ENCODE data around the gene ORC6. TPM values are rescaled to one million over a fixed set of nuclear protein-coding genes. Genes with fewer than 3 reads are reported as not detected.
"Not testable (repeated sequence)": the region's sequence is repeated elsewhere in the genome, so short reads cannot be mapped to it uniquely, and the experiment has no call there.

The ORC6 gene
- total RNA-seq, 1 donor from 2014 or later: 1.4 TPM

DNA sequence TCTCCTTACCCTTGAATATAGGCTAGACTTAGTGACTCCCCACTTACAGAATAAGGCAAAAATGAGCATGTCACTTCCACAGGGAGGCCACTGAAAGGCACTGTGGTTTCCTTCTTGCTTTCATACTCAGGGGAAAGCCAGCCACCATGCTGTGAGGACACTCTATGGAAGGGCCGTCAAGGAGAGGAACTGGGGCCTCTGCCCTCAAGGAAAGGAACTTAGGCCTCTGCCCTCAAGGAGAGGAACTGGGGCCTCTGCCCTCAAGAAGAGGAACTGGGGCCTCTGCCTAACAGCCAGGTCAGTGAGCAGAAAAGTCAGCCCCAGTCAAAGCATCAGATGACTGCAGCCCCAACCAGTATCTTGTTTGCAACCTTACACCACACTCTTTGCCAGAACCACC lies 30.5 kb upstream of the ORC6 start:
- Histone ChIP-seq H3K4me1 (no peaks in the 10 kb centered on the region), H3K36me3 (peaks cover 65% of the 10 kb centered on the region), H3K9me3 (replicated peaks) (no peaks in the 10 kb centered on the region), H3K27me3 (ENCODE audit: low read depth) (no peaks in the 10 kb centered on the region), H3K27ac (replicated peaks) (no peak overlapping the region), H3K4me3 (no peak overlapping the region)
- TF ChIP-seq, protein P1, sequence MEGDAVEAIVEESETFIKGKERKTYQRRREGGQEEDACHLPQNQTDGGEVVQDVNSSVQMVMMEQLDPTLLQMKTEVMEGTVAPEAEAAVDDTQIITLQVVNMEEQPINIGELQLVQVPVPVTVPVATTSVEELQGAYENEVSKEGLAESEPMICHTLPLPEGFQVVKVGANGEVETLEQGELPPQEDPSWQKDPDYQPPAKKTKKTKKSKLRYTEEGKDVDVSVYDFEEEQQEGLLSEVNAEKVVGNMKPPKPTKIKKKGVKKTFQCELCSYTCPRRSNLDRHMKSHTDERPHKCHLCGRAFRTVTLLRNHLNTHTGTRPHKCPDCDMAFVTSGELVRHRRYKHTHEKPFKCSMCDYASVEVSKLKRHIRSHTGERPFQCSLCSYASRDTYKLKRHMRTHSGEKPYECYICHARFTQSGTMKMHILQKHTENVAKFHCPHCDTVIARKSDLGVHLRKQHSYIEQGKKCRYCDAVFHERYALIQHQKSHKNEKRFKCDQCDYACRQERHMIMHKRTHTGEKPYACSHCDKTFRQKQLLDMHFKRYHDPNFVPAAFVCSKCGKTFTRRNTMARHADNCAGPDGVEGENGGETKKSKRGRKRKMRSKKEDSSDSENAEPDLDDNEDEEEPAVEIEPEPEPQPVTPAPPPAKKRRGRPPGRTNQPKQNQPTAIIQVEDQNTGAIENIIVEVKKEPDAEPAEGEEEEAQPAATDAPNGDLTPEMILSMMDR (IDR thresholded peaks at IDR 0.05; ENCODE audit: borderline replicate concordance): no peak
- no peak for DNase-seq
- intact Hi-C loops (cut with micrococcal nuclease): no loop called here

DNA sequence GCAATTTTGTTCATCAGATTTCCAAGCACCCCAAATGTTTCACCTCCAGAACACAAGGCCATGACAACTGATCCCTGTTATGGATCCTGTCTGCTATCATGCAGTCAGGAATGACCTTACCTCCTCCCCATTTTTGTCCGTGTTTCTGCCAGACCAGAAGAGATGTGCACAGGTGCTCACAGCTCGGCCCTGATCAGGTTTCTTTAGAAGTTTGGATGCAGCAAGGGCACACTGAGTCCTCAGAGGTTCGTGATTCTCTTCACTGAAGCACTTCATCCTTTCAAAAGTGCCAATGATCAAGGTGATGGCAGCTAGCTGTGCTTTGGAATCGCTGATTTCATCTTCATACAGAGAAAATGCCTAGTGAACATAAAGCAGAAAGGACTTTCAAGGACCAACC lies 27.3 kb upstream of the ORC6 start:
- TF ChIP-seq, protein P1 (IDR thresholded peaks at IDR 0.05; ENCODE audit: borderline replicate concordance): no peak
- Histone ChIP-seq H3K4me3 (no peak overlapping the region), H3K9me3 (replicated peaks) (no peaks in the 10 kb centered on the region), H3K27me3 (ENCODE audit: low read depth) (no peaks in the 10 kb centered on the region), H3K4me1 (no peaks in the 10 kb centered on the region), H3K27ac (replicated peaks) (no peak overlapping the region), H3K36me3 (peaks cover 95% of the 10 kb centered on the region)
- DNase-seq: no peak
- intact Hi-C loops (cut with micrococcal nuclease): no loop called here

DNA sequence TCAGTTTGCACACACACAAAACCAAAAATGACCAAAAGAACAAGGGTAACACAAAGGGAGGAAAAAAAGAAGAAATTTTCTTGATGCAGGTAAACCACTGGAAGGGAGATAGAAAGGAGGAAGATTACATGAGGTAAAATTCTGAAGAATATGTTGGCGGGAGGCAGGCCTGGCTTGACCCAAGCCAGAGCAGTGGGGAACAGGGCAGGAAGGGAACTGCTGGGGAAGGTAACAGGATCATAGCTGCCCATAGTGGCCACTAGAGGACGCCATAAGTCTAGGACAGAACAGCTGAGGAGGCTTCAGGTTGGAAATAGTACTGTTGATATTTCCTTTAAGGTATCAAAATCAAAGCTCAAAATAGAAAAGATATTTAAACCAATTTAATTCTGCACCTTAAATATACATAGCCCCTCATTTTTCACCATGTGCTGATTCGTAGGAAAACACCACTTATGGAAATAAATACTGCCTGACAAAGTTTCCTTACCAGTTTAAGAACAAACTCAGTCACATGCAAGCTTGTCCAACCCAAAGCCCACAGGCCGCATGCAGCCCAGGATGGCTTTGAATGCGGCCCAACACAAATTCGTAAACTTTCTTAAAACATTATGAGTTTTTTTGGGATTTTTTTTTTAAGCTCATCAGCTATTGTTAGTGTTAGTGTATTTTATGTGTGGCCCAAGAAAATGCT lies 16.0 kb upstream of the ORC6 start:
- intact Hi-C loops (cut with micrococcal nuclease): loop anchor here (10.0 kb wide), 1 partner anchor 131 kb away; no protein-coding TSS in a partner anchor
- TF ChIP-seq, protein P1 (IDR thresholded peaks at IDR 0.05; ENCODE audit: borderline replicate concordance): peak; percentile 94
- H3K36me3 ChIP-seq: peaks cover 90% of the 10 kb centered on the region
- H3K9me3 ChIP-seq (replicated peaks): no peaks in the 10 kb centered on the region
- H3K27me3 ChIP-seq (ENCODE audit: low read depth): no peaks in the 10 kb centered on the region
- no peak for DNase-seq
- no peak overlapping the region for H3K27ac ChIP-seq (replicated peaks)
- H3K4me1 ChIP-seq: no peaks in the 10 kb centered on the region
- no peak overlapping the region for H3K4me3 ChIP-seq

DNA sequence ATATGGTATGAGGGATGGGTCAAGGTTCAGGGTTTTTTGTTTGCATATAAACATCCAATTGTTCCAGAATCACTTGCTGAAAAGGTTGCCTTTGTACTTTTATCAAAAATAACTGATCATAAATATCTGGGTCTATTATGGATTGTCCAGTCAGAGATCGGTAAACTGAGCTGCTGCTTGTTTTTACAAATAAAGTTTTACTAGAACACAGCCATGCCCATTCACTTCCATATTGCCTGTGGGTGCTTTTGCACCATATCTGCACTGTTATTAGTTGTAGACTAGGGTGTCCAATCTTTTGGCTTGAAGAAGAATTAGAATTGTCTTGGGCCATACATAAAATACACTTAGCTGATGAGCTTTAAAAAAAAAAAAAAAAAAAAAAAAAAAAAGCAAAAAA lies 11.5 kb upstream of the ORC6 start:
- H3K4me3 ChIP-seq; H3K27me3 ChIP-seq (ENCODE audit: low read depth); H3K9me3 ChIP-seq (replicated peaks); H3K27ac ChIP-seq (replicated peaks); H3K4me1 ChIP-seq; DNase-seq: not testable (repeated sequence)
- intact Hi-C loops (cut with micrococcal nuclease): loop anchor here (10.0 kb wide), 1 partner anchor 127 kb away; no protein-coding TSS in a partner anchor
- peaks cover 72% of the 10 kb centered on the region for H3K36me3 ChIP-seq

DNA sequence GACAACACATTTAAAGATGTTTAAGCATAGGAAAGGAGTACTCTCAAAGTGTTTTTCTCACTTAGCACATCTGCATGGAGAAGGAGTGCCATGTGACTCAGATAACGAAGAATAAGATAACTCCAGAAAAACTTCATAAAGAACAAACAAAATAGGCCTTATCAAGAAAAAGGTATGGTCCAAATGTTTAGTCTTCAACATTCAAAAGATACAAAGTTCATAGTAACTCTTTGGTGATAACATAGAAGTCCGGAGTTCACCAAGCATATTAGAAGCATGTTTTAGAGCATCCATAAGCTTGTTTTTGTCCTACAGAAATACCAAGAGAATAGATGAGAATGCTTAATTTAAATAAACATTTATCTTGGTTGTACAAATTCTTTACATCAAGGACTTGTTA lies 7.6 kb upstream of the ORC6 start:
- H3K27me3 ChIP-seq (ENCODE audit: low read depth); H3K27ac ChIP-seq (replicated peaks); intact Hi-C loops (cut with micrococcal nuclease); H3K4me3 ChIP-seq; DNase-seq; H3K9me3 ChIP-seq (replicated peaks): not testable (repeated sequence)
- peaks cover 38% of the 10 kb centered on the region for H3K36me3 ChIP-seq
- H3K4me1 ChIP-seq: peaks cover 46% of the 10 kb centered on the region

DNA sequence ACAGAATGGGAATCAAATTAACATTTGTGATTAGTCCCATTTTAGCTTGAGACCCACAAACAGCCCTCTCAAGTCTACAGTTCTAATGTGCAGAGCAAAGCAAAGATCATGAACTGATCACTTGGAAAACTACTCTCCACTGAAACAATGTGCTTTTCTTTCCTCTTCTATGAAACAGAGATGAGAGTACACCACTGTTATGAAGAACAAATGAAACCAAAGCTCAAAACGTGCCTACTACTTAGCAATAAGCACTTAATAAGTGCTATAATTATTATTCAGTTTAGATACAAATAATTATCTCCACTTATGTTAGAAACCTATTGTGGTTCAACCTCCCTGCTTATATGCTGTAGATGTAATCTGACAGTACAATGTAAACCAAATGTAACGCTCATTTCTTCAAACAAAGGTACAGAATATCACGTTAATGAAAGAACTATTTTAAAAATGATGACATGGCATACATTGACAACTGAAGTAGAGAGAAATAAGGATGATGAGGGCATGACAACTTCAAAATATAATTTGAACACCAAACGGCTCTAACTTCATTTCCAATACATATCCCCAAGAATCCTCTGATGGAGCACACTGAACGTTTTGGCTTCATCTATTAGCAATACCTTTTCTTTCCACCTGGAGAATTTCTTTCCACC lies 2.5 kb upstream of the ORC6 start:
- H3K9me3 ChIP-seq (replicated peaks): no peaks in the 10 kb centered on the region
- no peaks in the 10 kb centered on the region for H3K27me3 ChIP-seq (ENCODE audit: low read depth)
- intact Hi-C loops (cut with micrococcal nuclease): no loop called here
- DNase-seq: no peak
- H3K36me3 ChIP-seq: no peaks in the 10 kb centered on the region
- H3K27ac ChIP-seq (replicated peaks): no peak overlapping the region
- peak overlapping the region; percentile 90 for H3K4me3 ChIP-seq
- H3K4me1 ChIP-seq: peaks cover 88% of the 10 kb centered on the region
- TF ChIP-seq, protein P1 (IDR thresholded peaks at IDR 0.05; ENCODE audit: borderline replicate concordance): no peak

All from left ventricle myocardium inferior (tissue), 1 donor.